OCI-LY1 (cell line): ENCODE measurements around the gene TMEM201.

Source experiments
- EZH2 ChIP-seq: fragments of 200-600 bp; sonication (generic), shearing (Covaris generic); IDR thresholded peaks from 2 replicates; pipeline ENCODE4 v1.8.0; 2017; ENCODE audit warnings: borderline replicate concordance, mixed run types, mild to moderate bottlenecking, antibody characterized with exemption, low read length, moderate library complexity, mixed read lengths
- TF ChIP-seq, protein P1 (sequence below): fragments of 200-600 bp; sonication (generic), shearing (Covaris generic); IDR thresholded peaks from 2 replicates; pipeline ENCODE4 v1.5.1; 2017; ENCODE audit warnings: mild to moderate bottlenecking, antibody characterized with exemption, low read length, moderate library complexity, mixed read lengths

DNA sequence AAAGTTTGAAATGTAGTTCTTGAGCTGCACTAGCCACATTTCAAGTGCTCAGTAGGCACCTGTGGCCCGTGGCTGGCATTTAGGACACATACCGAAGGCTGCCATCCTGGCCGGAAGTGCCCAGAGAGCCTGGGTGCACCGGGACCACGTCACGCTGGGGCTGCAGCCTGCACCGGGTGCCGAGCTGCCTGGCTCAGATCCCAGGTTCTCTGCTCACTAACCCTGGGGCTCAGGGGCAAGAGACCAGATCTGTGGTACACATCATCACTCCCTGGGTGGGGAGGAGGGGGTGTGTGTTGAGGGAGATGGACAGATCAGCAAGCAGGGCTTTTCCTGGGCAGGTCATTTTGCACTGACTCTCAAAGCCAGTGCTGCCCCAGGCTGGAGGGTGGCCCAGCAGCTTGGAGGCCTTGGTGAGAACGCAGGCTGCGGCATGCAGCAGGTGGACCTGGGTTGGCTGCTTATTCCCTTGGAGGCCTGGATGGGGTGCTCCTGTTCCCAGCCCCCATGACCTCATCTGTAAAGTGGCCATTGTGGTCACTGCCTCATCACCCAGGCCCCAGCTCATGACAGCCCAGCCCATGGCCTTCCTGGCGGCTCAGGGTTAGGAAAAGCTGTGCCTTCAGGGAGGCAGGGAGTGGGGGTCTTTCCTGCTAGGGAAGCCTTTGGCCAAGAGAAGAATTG, 23.6 kb downstream of the TMEM201 start:
- TF ChIP-seq, protein P1, sequence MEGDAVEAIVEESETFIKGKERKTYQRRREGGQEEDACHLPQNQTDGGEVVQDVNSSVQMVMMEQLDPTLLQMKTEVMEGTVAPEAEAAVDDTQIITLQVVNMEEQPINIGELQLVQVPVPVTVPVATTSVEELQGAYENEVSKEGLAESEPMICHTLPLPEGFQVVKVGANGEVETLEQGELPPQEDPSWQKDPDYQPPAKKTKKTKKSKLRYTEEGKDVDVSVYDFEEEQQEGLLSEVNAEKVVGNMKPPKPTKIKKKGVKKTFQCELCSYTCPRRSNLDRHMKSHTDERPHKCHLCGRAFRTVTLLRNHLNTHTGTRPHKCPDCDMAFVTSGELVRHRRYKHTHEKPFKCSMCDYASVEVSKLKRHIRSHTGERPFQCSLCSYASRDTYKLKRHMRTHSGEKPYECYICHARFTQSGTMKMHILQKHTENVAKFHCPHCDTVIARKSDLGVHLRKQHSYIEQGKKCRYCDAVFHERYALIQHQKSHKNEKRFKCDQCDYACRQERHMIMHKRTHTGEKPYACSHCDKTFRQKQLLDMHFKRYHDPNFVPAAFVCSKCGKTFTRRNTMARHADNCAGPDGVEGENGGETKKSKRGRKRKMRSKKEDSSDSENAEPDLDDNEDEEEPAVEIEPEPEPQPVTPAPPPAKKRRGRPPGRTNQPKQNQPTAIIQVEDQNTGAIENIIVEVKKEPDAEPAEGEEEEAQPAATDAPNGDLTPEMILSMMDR, result no peak
- no peak for TF ChIP-seq EZH2
